PC-9 (cell line): ENCODE results near the gene PARS2. TPM values are rescaled to one million over a fixed set of nuclear protein-coding genes. Genes with fewer than 3 reads are reported as not detected.

Experiments
- BruUV-seq: library from RNA; stranded (reverse); fragments of 400-500 nt; replicated peaks from 2 replicates; lab custom pipeline; 2021; lab: Mats Ljungman, UMichigan
- CTCF ChIA-PET: fragments of 300-600 bp; sonication (Branson Sonifier 250); formaldehyde crosslinking; loops from one replicate; lab custom pipeline; 2022; ENCODE audit warnings: antibody characterized with exemption; lab: Charles Lee
- POLR2A ChIA-PET: fragments of 300-600 bp; sonication (Branson Sonifier 250); formaldehyde crosslinking; loops from one replicate; lab custom pipeline; 2022; ENCODE audit warnings: antibody characterized with exemption; ENCODE audit not compliant: unreplicated experiment; lab: Charles Lee
- DNase-seq, 2 experiments: peaks; one replicate each; pipeline versions ENCODE4 v3.0.0 to v3.0.0-alpha.2; 2015 to 2022; ENCODE audit warnings: mixed read lengths in 1 of 2
- H2AFZ ChIP-seq: fragments of 200-600 bp; sonication (generic); 2 replicates; pipeline ENCODE4 v1.8.1; 2017; ENCODE audit warnings: antibody characterized with exemption
- H3F3A ChIP-seq: fragments of 200-600 bp; sonication (generic); 2 replicates; pipeline ENCODE4 v1.8.1; 2017; ENCODE audit warnings: antibody characterized with exemption, mild to moderate bottlenecking, low read depth; ENCODE audit not compliant: insufficient read depth
- H3K27ac ChIP-seq: fragments of 200-600 bp; sonication (generic); 2 replicates; pipeline ENCODE4 v1.6.1; 2016; ENCODE audit warnings: mixed run types
- H3K27me3 ChIP-seq: fragments of 200-600 bp; sonication (generic); 2 replicates; pipeline ENCODE4 v1.6.1; 2016; ENCODE audit warnings: low read depth, mixed run types; ENCODE audit not compliant: insufficient read depth
- H3K36me3 ChIP-seq: fragments of 200-600 bp; sonication (generic); 2 replicates; pipeline ENCODE4 v1.6.1; 2016; ENCODE audit warnings: low read depth, mixed run types
- H3K4me1 ChIP-seq: fragments of 200-600 bp; sonication (generic); replicated peaks from 2 replicates; pipeline ENCODE4 v1.6.1; 2016; ENCODE audit warnings: mixed run types; ENCODE audit not compliant: insufficient read depth
- H3K4me2 ChIP-seq: fragments of 200-600 bp; sonication (generic); 2 replicates; pipeline ENCODE4 v1.6.1; 2017; ENCODE audit warnings: mixed run types
- H3K4me3 ChIP-seq: fragments of 200-600 bp; sonication (generic); 2 replicates; pipeline ENCODE4 v1.6.1; 2016; ENCODE audit warnings: mixed run types
- H3K79me2 ChIP-seq: fragments of 200-600 bp; sonication (generic); 2 replicates; pipeline ENCODE4 v1.6.1; 2017; ENCODE audit warnings: low read depth, mixed run types
- H3K9me2 ChIP-seq: fragments of 200-600 bp; sonication (generic); 2 replicates; pipeline ENCODE4 v1.8.1; 2017; ENCODE audit warnings: mild to moderate bottlenecking; ENCODE audit not compliant: insufficient read depth
- H3K9me3 ChIP-seq: fragments of 200-600 bp; sonication (generic); 2 replicates; pipeline ENCODE4 v1.8.1; 2016; ENCODE audit warnings: low read depth; ENCODE audit not compliant: insufficient read depth
- H4K20me1 ChIP-seq: fragments of 200-600 bp; sonication (generic); 2 replicates; pipeline ENCODE4 v1.8.1; 2017; ENCODE audit not compliant: insufficient read depth
- CTCF ChIP-seq: fragments of 200-600 bp; sonication (generic); conservative IDR thresholded peaks from 2 replicates; pipeline ENCODE4 v1.6.1; 2017; ENCODE audit warnings: mixed run types, antibody characterized with exemption, mild to moderate bottlenecking, moderate library complexity
- EZH2 ChIP-seq: fragments of 200-600 bp; sonication (generic); IDR thresholded peaks from 2 replicates; pipeline ENCODE4 v1.8.0; 2017; ENCODE audit warnings: antibody characterized with exemption, low read depth
- intact Hi-C: fragments of 100-400 bp; cut with micrococcal nuclease; formaldehyde crosslinking; loops from one replicate; pipeline ENCODE4 v1.10.0; 2022; ENCODE audit not compliant: unreplicated experiment
- total RNA-seq: library from RNA; stranded (reverse); gene quantifications from 2 replicates; pipeline ENCODE4 v1.2.3, GENCODE V29; 2021

PARS2 gene
- total RNA-seq, 1 experiment from 2014 or later, result 13.4 TPM

- intact Hi-C loops, result loop anchor here (2.0 to 10.0 kb wide), 5 partner anchors 36 to 394 kb away; partner anchors contain the start of genes PARS2 and SSBP3
Observed at GRCh38 chr1:54800899-54801759, 36.8 kb upstream of the PARS2 start, which contains the start of gene TTC22. Gene TTC22 (minus strand): TSS chr1:54801323. CDS start chr1:54801163, 160 bp downstream.

GRCh38 chr1:54800041-54800898 is 35.9 kb upstream of the PARS2 start:
- no peaks in the 10 kb centered on the region for H3K9me2 ChIP-seq
- H2AFZ ChIP-seq, result peak overlapping the region; percentile 92
- intact Hi-C loops, result loop anchor here (2.0 to 10.0 kb wide), 5 partner anchors 35 to 393 kb away; partner anchors contain the start of genes PARS2 and SSBP3
- H3K4me3 ChIP-seq, result peak overlapping the region; percentile 86
- no peak for TF ChIP-seq EZH2
- TF ChIP-seq CTCF, result no peak
- peak overlapping the region; percentile 98 for H3K4me2 ChIP-seq
- no peaks in the 10 kb centered on the region for H3K27me3 ChIP-seq
- no peaks in the 10 kb centered on the region for H3K36me3 ChIP-seq
- H3K27ac ChIP-seq, result peak overlapping the region; percentile 76
- ChIA-PET POLR2A (interaction anchor here (0.6 to 0.7 kb wide), 3 partner anchors 34 to 739 kb away, joined by 3 to 7 read pairs (median 4); no protein-coding TSS in a partner anchor), CTCF (interaction anchor here (0.5 to 1.6 kb wide), 7 partner anchors 17 to 547 kb away, joined by 3 to 6 read pairs (median 3); no protein-coding TSS in a partner anchor)
- no peaks in the 10 kb centered on the region for H3K9me3 ChIP-seq
- H4K20me1 ChIP-seq, result no peaks in the 10 kb centered on the region; the same call in 1 of the 2 replicates
- H3K79me2 ChIP-seq, result peaks cover 49% of the 10 kb centered on the region
- H3K4me1 ChIP-seq, result peaks cover 80% of the 10 kb centered on the region
- peaks cover 51% of the 10 kb centered on the region for H3F3A ChIP-seq
- TSS peak; percentile 35 for BruUV-seq
- peak in 1 of 2 experiments; percentile 29 for DNase-seq

More at GRCh38 chr1:54800899-54801759, 36.8 kb upstream of the PARS2 start, which contains the start of gene TTC22:
- Histone ChIP-seq H3K27ac (peak within 1 kb of the TSS; percentile 76), H3K4me1 (peaks cover 79% of the 10 kb centered on the region), H3K27me3 (no peaks in the 10 kb centered on the region), H3K36me3 (no peaks in the 10 kb centered on the region), H3K9me2 (no peaks in the 10 kb centered on the region), H3K4me3 (peak within 1 kb of the TSS; percentile 86), H4K20me1 (no peaks in the 10 kb centered on the region; the same call in 1 of the 2 replicates), H2AFZ (peak within 1 kb of the TSS; percentile 92), H3K79me2 (peaks cover 46% of the 10 kb centered on the region), H3K9me3 (no peaks in the 10 kb centered on the region), H3F3A (peaks cover 48% of the 10 kb centered on the region), H3K4me2 (peak within 1 kb of the TSS; percentile 98)
- no TSS peak for BruUV-seq
- CTCF ChIA-PET, result interaction anchor here (0.5 to 1.6 kb wide), 12 partner anchors 16 to 681 kb away, joined by 3 to 7 read pairs (median 3); no protein-coding TSS in a partner anchor
- POLR2A ChIA-PET, result interaction anchor here (0.6 to 0.7 kb wide), 4 partner anchors 35 to 1212 kb away, joined by 3 to 7 read pairs (median 4); no protein-coding TSS in a partner anchor
- peak; percentile 72 to 87 for DNase-seq
- TF ChIP-seq EZH2, result no peak
- peak; percentile 72 for TF ChIP-seq CTCF
